A549 (cell line): Measurements from ENCODE around the gene RAB3B. TPM values are rescaled to one million over a fixed set of nuclear protein-coding genes. Genes with fewer than 3 reads are reported as not detected.

Experiments used
- ATAC-seq, 2 experiments: fragments of 200-7000 bp in 1 of 2; fragments of >200 bp in 1 of 2; cut with Nextera tagmentation in 1 of 2; cut with Tn5 transposase in 1 of 2; 3 replicates each; pipeline versions ENCODE4 v1.8.0 to v1.9.1; 2018 to 2020; ENCODE audit warnings: mild to moderate bottlenecking in 1 of 2, moderate library complexity in 1 of 2
- CTCF ChIA-PET: fragments of 300-600 bp; sonication (Branson Sonifier 250); formaldehyde crosslinking; extraction: SDS; loops from one replicate; lab custom pipeline; 2021; ENCODE audit warnings: antibody characterized with exemption, inconsistent platforms; lab: Yijun Ruan, JAX
- POLR2A ChIA-PET: fragments of 350-600 bp; formaldehyde crosslinking; extraction: SDS; loops from one replicate; lab custom pipeline; 2021; ENCODE audit warnings: antibody characterized with exemption, inconsistent platforms; lab: Yijun Ruan, JAX
- DNase-seq, 2 experiments: peaks; one replicate each; pipeline versions ENCODE4 v3.0.0 to v3.0.0-alpha.2; 2011 to 2016; ENCODE audit warnings: low read depth in 1 of 2, low spot score in 1 of 2
- FAIRE-seq: peaks from 2 replicates; lab custom pipeline; 2011; peaks lifted over from hg19 to GRCh38; lab: Jason Lieb, UNC
- H3K27ac ChIP-seq, 2 experiments: fragments of >200 bp; sonication (Bioruptor Twin); formaldehyde crosslinking; 3 replicates each; pipeline ENCODE4 v1.5.1; 2016 to 2017
- H3K4me1 ChIP-seq: fragments of >200 bp; sonication (Bioruptor Twin); formaldehyde crosslinking; 3 replicates; pipeline ENCODE4 v1.6.1; 2016
- H3K4me2 ChIP-seq: fragments of >200 bp; sonication (Bioruptor Twin); formaldehyde crosslinking; 3 replicates; pipeline ENCODE4 v1.6.1; 2016
- H3K4me3 ChIP-seq: fragments of >200 bp; sonication (Bioruptor Twin); formaldehyde crosslinking; 3 replicates; pipeline ENCODE4 v1.5.1; 2016
- H3K9me3 ChIP-seq: fragments of >200 bp; sonication (Bioruptor Twin); formaldehyde crosslinking; 3 replicates; pipeline ENCODE4 v1.6.1; 2016
- CBX8 ChIP-seq: fragments of 200-600 bp; sonication (generic); IDR thresholded peaks from 2 replicates; pipeline ENCODE4 v1.6.1; 2016
- CEBPB ChIP-seq, 2 experiments: fragments of >200 bp in 1 of 2; sonication (Bioruptor Twin) in 1 of 2; formaldehyde crosslinking in 1 of 2; IDR thresholded peaks; 2 replicates each; pipeline ENCODE4 v1.6.1; 2012 to 2016
- CHD2 ChIP-seq: fragments of 150-350 bp; IDR thresholded peaks from 2 replicates; pipeline ENCODE4 v1.6.1; 2014; ENCODE audit warnings: low read length; ENCODE audit not compliant: partially characterized antibody
- CHD4 ChIP-seq: fragments of 200-600 bp; sonication (generic); IDR thresholded peaks from 2 replicates; pipeline ENCODE4 v1.6.1; 2016; ENCODE audit warnings: antibody characterized with exemption, mild to moderate bottlenecking, borderline replicate concordance
- EHF ChIP-seq: fragments of 250-450 bp; sonication (Bioruptor Pico); IDR thresholded peaks from 2 replicates; pipeline ENCODE4 v1.5.0; 2020; ENCODE audit warnings: mild to moderate bottlenecking
- EHMT2 ChIP-seq: fragments of 200-600 bp; sonication (generic); IDR thresholded peaks from 2 replicates; pipeline ENCODE4 v1.6.1; 2016; ENCODE audit warnings: antibody characterized with exemption, low read depth, mild to moderate bottlenecking, moderate library complexity
- EP300 ChIP-seq, 2 experiments: fragments of >200 bp; sonication (Bioruptor Twin); formaldehyde crosslinking; IDR thresholded peaks; 2 replicates in 1 of 2; 3 replicates in 1 of 2; pipeline ENCODE4 v1.6.1; 2016 to 2017
- HMGXB4 ChIP-seq: fragments of 250-450 bp; sonication (Bioruptor Pico); IDR thresholded peaks from 2 replicates; pipeline ENCODE4 v1.5.0; 2021; ENCODE audit warnings: mild to moderate bottlenecking, moderate library complexity, borderline replicate concordance
- JUN ChIP-seq, 2 experiments: fragments of >200 bp; sonication (Bioruptor Twin); formaldehyde crosslinking; IDR thresholded peaks; 2 replicates in 1 of 2; 3 replicates in 1 of 2; pipeline ENCODE4 v1.6.1; 2016 to 2017
- JUNB ChIP-seq: fragments of >200 bp; sonication (Bioruptor Twin); formaldehyde crosslinking; IDR thresholded peaks from 2 replicates; pipeline ENCODE4 v1.6.1; 2016
- KDM1A ChIP-seq: fragments of 200-600 bp; sonication (generic); IDR thresholded peaks from 2 replicates; pipeline ENCODE4 v1.6.1; 2016; ENCODE audit warnings: low read depth, mild to moderate bottlenecking
- MAFK ChIP-seq: fragments of 450-650 bp; IDR thresholded peaks from 2 replicates; pipeline ENCODE4 v1.6.1; 2014; ENCODE audit not compliant: partially characterized antibody
- MYC ChIP-seq: IDR thresholded peaks from 2 replicates; pipeline ENCODE4 v1.6.1; 2012; ENCODE audit warnings: mild to moderate bottlenecking, inconsistent platforms, low read length, improper control_type of control experiment, borderline replicate concordance
- NFE2L2 ChIP-seq: fragments of 150-350 bp; conservative IDR thresholded peaks from 2 replicates; pipeline ENCODE4 v1.6.1; 2014; ENCODE audit warnings: low read length
- NPAS2 ChIP-seq: fragments of 250-450 bp; sonication (Bioruptor Pico); IDR thresholded peaks from 2 replicates; pipeline ENCODE4 v1.8.0; 2022; ENCODE audit warnings: mild to moderate bottlenecking, moderate library complexity, borderline replicate concordance
- PHF8 ChIP-seq: fragments of 200-600 bp; sonication (generic); IDR thresholded peaks from 2 replicates; pipeline ENCODE4 v1.6.1; 2016; ENCODE audit warnings: low read depth, mild to moderate bottlenecking, antibody characterized with exemption, moderate library complexity, borderline replicate concordance
- POLR2AphosphoS2 ChIP-seq: conservative IDR thresholded peaks from 2 replicates; pipeline ENCODE4 v1.6.1; 2012; ENCODE audit warnings: low read length, improper control_type of control experiment, inconsistent platforms
- RARB ChIP-seq: fragments of 250-450 bp; sonication (Bioruptor Pico); IDR thresholded peaks from 2 replicates; pipeline ENCODE4 v1.8.0; 2021; ENCODE audit warnings: mild to moderate bottlenecking, moderate library complexity
- RCOR1 ChIP-seq: fragments of 150-350 bp; IDR thresholded peaks from 2 replicates; pipeline ENCODE4 v1.6.1; 2014; ENCODE audit warnings: antibody characterized with exemption, low read length, low read depth
- REST ChIP-seq: fragments of 200-600 bp; sonication (generic); IDR thresholded peaks from 2 replicates; pipeline ENCODE4 v1.6.1; 2016; ENCODE audit warnings: antibody characterized with exemption, mild to moderate bottlenecking, moderate library complexity
- RFX5 ChIP-seq: fragments of 450-650 bp; IDR thresholded peaks from 2 replicates; pipeline ENCODE4 v1.7.1; 2014; ENCODE audit warnings: antibody characterized with exemption, mild to moderate bottlenecking, moderate library complexity
- SMC3 ChIP-seq: fragments of >200 bp; sonication (Bioruptor Twin); formaldehyde crosslinking; IDR thresholded peaks from 3 replicates; pipeline ENCODE4 v1.6.1; 2018; ENCODE audit warnings: inconsistent platforms
- SREBF2 ChIP-seq: fragments of 450-650 bp; IDR thresholded peaks from 2 replicates; pipeline ENCODE4 v1.6.1; 2014; ENCODE audit warnings: mild to moderate bottlenecking, moderate library complexity
- ZC3H11A ChIP-seq: fragments of 450-650 bp; IDR thresholded peaks from 2 replicates; pipeline ENCODE4 v1.6.1; 2014; ENCODE audit warnings: antibody characterized with exemption, mild to moderate bottlenecking
- ZFP36 ChIP-seq: fragments of 450-650 bp; IDR thresholded peaks from 2 replicates; pipeline ENCODE4 v1.6.1; 2014; ENCODE audit warnings: borderline replicate concordance; ENCODE audit not compliant: partially characterized antibody
- ZSCAN20 ChIP-seq: fragments of 250-450 bp; sonication (Bioruptor Pico); IDR thresholded peaks from 2 replicates; pipeline ENCODE4 v1.8.0; 2022; ENCODE audit warnings: mild to moderate bottlenecking, moderate library complexity
- WGBS: methylation state at CpG from one replicate; pipeline ENCODE4 v1.1.6; 2017; ENCODE audit errors: missing lambda C conversion rate; 5-methylcytosine and 5-hydroxymethylcytosine counted together
- polyA plus RNA-seq, 4 experiments: library from polyadenylated mRNA; depleted of rRNA in 3 of 4; stranded (reverse); fragments of >200 nt; fragmentation: RNase III in 1 of 4; extraction: RNeasy Plus Mini Kit Qiagen cat#74134 plus additional on column Dnase treatment in 1 of 4; gene quantifications; 2 replicates in 3 of 4; 3 replicates in 1 of 4; pipeline ENCODE4 v1.2.3, GENCODE V29; 2011 to 2017
- TF ChIP-seq, protein P1 (sequence below): IDR thresholded peaks from 2 replicates; pipeline ENCODE4 v1.6.1; 2012

The RAB3B gene
- polyA plus RNA-seq, 2 of the 4 experiments (the other 2 are of a cell fraction): 6.9 to 15.1 TPM

DNA sequence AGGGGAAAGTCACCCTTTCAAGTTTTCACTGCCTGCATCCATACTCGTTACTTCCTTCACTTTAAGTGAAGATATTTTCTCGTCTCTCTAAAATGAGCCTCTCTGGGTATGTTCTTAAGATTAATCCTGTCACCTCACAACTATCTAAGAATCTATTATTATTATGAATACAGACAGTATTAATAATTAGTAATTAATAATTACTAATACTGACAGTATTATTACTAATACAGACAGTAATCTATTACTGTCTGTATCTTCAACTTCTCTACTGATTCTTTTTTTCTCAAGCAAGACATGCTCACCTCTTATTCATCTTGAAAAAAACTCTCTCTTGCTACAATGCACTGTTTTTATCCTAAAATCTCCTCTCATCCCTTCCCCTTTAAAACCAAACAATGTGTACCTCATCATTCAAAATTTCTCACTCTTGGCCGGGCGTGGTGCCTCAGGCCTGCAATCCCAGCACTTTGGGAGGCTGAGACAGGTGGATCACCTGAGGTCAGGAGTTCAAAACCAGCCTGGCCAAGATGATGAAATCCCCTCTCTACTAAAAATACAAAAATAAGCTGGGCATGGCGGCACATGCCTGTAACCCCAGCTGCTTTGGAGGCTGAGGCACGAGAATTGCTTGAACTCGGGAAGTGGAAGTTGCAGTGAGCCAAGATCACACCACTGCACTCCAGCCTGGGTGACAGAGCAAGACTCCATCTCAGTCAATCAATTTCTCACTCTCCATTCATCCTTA, 119.7 kb downstream of the RAB3B start:
- Histone ChIP-seq H3K27ac (no peak overlapping the region), H3K9me3 (no peaks in the 10 kb centered on the region), H3K4me3 (no peak overlapping the region), H3K4me2 (no peak overlapping the region), H3K4me1 (peaks cover 18% of the 10 kb centered on the region)
- POLR2A ChIA-PET: no interaction called here
- WGBS: 90% methylated on average over 7 of the region's 7 CpGs
- no peak for ATAC-seq
- CTCF ChIA-PET: interaction anchor here (0.6 kb wide), 1 partner anchor 1364 kb away, joined by 3 read pairs; no protein-coding TSS in a partner anchor
- no peak for DNase-seq
- FAIRE-seq: no peak
- TF ChIP-seq SREBF2: no peak
- no peak for TF ChIP-seq EP300 (IDR thresholded peaks at IDR 0.05)
- no peak for TF ChIP-seq MAFK
- no peak for TF ChIP-seq RCOR1
- TF ChIP-seq EHMT2: no peak
- TF ChIP-seq SMC3: no peak
- no peak for TF ChIP-seq POLR2AphosphoS2
- no peak for TF ChIP-seq RFX5
- TF ChIP-seq ZSCAN20: no peak
- TF ChIP-seq EHF: no peak
- no peak for TF ChIP-seq HMGXB4 (CRISPR knock-in tag)
- no peak for TF ChIP-seq ZC3H11A

GRCh38 chr1:51867479-51868232, 122.8 kb downstream of the RAB3B start:
- DNase-seq (no peak), FAIRE-seq (no peak), ATAC-seq (no peak)
- H3K4me1 ChIP-seq: peaks cover 4% of the 10 kb centered on the region; the same call in 1 of the 3 replicates
- no peak overlapping the region for H3K27ac ChIP-seq
- H3K4me2 ChIP-seq: no peak overlapping the region
- TF ChIP-seq JUNB (no peak), REST (no peak), PHF8 (no peak), JUN (IDR thresholded peaks at IDR 0.05) (no peak)
- 78% methylated on average over 4 of the region's 4 CpGs for WGBS
- CTCF ChIA-PET: no interaction called here
- no peak overlapping the region for H3K4me3 ChIP-seq
- POLR2A ChIA-PET: no interaction called here
- no peaks in the 10 kb centered on the region for H3K9me3 ChIP-seq

- ATAC-seq (no peak), FAIRE-seq (no peak), DNase-seq (no peak)
- WGBS: 94% methylated on average over 2 of the region's 2 CpGs
- no peaks in the 10 kb centered on the region for H3K4me1 ChIP-seq
- H3K9me3 ChIP-seq: no peaks in the 10 kb centered on the region
- POLR2A ChIA-PET: no interaction called here
- no peak overlapping the region for H3K4me2 ChIP-seq
- CTCF ChIA-PET: no interaction called here
- no peak overlapping the region for H3K27ac ChIP-seq
- no peak overlapping the region for H3K4me3 ChIP-seq
- TF ChIP-seq NFE2L2: no peak
- no peak for TF ChIP-seq CHD4
- TF ChIP-seq CEBPB (IDR thresholded peaks at IDR 0.05): no peak
- TF ChIP-seq CBX8: no peak
- TF ChIP-seq MYC: no peak
- no peak for TF ChIP-seq KDM1A
- TF ChIP-seq NPAS2: no peak
- TF ChIP-seq HMGXB4 (CRISPR knock-in tag): no peak
- TF ChIP-seq ZFP36: no peak
- TF ChIP-seq MAFK: no peak
- TF ChIP-seq RARB: no peak
- TF ChIP-seq, protein P1, sequence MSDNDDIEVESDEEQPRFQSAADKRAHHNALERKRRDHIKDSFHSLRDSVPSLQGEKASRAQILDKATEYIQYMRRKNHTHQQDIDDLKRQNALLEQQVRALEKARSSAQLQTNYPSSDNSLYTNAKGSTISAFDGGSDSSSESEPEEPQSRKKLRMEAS: no peak
- no peak for TF ChIP-seq CHD2
Observed at GRCh38 chr1:51863384-51863783, 127.1 kb downstream of the RAB3B start.
